Measurements from ENCODE around the gene ATF4.

DNA sequence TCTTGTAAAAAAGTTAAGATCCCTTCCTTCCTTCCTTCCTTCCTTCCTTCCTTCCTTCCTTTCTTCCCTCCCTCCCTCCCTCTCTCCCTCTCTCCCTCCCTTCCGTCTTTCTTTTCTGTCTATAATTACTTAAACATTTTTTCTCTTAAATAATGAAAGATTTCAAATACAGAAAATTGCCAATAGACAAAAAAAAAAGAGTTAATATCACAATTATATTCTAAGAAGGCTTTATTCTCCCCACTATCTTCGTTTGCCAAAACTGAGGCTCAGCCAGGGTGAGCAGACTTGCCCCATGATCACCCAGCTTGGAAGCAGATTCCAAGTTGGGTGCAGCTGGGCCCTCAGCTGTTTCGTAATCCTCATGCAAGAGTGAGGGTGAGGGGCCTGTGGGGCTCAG, 49.9 kb downstream of the ATF4 start:
- TF ChIP-seq SIN3A (IDR thresholded peaks at IDR 0.05; ENCODE audit: borderline replicate concordance, insufficient read depth, low read length) (no peak), POLR2AphosphoS5 (IDR thresholded peaks at IDR 0.05; ENCODE audit: low read depth, low read length) (no peak), TAF1 (IDR thresholded peaks at IDR 0.05; ENCODE audit: borderline replicate concordance, insufficient read depth, low read length) (no peak)
